GM18511 (cell line): ENCODE measurements around the gene STOX2.

Source experiments
- ATAC-seq: cut with Tn5 transposase; IDR thresholded peaks from one replicate; pipeline ENCODE4 v1.9.1; 2021; ENCODE audit warnings: mild to moderate bottlenecking, moderate library complexity; ENCODE audit not compliant: unreplicated experiment

STOX2 gene

DNA sequence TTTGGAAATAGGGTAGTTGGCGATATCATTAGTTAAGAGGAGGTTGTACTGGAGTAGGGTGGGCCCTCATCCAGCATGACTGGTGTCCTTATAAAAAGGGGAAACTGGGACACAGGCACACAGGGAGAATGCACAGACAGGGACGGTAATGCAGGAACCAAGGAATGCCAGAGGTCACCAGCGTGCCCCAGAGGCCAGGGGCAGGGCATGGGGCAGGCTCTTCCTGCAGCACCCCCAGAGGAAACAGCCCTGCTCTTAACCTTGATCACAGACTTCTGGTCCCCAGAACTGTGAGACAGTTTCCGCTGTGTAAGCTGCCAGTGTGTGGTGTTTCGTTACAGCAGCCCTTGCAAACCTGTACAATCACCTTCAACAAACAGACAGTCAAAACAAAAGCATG lies 15.9 kb upstream of the STOX2 start:
- no peak for ATAC-seq

- ATAC-seq, result no peak
These were observed 7.9 kb upstream of the STOX2 start for GRCh38 chr4:183897193-183897592.

- ATAC-seq, result no peak
These were observed 6.7 kb upstream of the STOX2 start for GRCh38 chr4:183898456-183898855.

DNA sequence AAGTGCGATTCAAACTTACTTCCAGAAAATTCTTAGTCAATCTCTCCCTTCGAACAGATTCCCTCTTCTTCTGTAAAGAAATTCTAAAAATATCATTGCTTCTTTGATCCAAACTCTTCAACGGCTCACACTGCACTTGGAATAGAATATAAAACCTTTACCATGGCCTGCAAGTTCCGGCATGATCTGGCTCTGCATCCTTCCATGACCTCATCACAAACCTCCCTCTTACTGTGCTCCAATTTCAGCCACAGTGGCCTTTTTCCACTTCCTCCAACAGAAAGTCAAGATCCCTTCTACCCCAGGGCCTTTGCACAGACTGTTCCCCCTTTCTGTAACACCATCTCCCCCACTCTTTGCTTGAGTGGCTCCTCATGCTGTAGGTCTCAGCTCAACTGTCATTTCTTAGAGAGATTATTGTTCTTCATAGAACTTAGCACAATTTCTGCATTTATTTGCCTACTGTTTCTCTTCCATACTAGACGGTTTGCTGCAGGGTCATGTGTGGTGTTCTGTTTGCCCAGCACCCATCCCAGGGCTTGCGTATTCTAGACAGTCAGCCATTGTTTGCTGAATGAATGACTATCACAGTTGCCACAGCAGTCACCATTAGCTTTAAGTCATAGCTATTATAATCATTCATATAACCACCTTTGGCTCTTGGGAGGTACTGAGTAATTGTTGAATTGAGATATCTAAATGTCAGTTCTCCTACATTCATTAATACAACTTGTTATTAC lies 1.9 kb upstream of the STOX2 start:
- no peak for ATAC-seq

GRCh38 chr4:183905593-183906488 lies 734 bp downstream of the STOX2 start:
- no peak for ATAC-seq

- no peak for ATAC-seq
These were observed 1.3 kb downstream of the STOX2 start for GRCh38 chr4:183906489-183906738.

DNA sequence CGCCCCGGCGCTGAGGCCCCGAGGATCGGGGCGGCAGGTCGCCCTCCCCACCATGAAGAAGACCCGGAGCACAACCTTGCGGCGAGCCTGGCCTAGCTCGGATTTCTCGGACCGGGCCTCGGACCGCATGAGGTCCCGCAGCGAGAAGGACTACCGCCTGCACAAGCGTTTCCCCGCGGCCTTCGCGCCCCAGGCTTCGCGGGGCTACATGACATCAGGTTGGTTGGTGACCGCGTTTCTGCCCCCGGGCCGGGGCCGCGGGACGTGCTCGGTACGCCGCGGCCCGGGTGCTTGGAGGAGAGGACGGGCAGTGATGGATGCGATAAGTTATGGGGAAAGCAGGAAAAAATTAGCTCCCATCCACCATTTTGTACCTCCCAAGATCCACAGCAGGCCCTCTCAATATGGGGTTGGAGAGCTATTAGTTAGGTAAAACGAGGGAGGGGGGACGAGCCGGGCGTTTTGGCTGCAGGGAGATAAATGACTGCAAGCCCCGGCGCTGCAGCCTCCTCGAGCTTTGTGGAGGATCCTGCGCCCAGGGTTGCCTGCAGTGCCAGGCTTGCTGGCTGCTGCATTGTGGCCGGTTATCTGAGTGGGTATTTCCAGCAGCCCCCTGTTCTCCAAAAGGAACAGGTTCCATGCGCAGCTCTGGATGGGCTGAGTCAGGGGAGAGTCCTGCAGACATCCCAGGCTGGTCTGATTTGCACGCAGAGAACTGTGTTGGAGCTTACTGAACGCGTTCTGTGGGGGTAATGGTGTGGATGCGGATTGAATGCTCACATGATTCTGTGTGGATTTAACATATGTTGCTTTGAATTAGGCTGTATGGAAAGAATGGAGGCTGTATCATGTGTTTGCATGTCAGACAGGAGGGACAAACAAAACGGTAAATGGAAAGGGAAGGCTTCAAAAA lies 1.9 kb downstream of the STOX2 start:
- no peak for ATAC-seq

- no peak for ATAC-seq
These were observed 3.0 kb downstream of the STOX2 start for GRCh38 chr4:183907871-183908683.

GRCh38 chr4:183909187-183909586 lies 4.1 kb downstream of the STOX2 start:
- no peak for ATAC-seq

- no peak for ATAC-seq
These were observed 4.7 kb downstream of the STOX2 start for GRCh38 chr4:183909801-183910200.

GRCh38 chr4:183912585-183912984 lies 7.5 kb downstream of the STOX2 start:
- ATAC-seq, result no peak

GRCh38 chr4:183915976-183916375 lies 10.9 kb downstream of the STOX2 start:
- ATAC-seq, result no peak

- ATAC-seq, result no peak
These were observed 13.6 kb downstream of the STOX2 start for GRCh38 chr4:183918696-183919095.

DNA sequence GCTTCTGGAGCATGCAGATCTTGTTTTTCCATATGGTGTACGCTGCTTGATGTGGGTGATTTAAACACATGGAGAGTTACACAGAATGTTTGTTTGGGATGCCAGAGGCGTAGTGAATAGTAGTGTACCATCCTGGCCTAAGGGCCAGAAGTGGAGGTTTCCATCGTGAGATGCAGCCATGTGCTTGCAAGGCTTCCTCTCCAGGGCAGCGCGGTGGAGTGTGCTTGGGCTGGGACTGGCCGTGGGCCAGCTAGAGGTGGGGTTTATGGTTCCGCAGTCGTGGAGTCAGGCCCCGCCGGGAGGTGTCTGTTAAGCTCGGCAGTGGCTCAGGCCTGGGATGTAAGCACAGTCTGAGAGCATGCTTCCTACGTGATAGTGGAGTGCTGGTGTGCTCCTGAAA lies 14.0 kb downstream of the STOX2 start:
- no peak for ATAC-seq

GRCh38 chr4:183920512-183920911 lies 15.4 kb downstream of the STOX2 start:
- ATAC-seq, result no peak

DNA sequence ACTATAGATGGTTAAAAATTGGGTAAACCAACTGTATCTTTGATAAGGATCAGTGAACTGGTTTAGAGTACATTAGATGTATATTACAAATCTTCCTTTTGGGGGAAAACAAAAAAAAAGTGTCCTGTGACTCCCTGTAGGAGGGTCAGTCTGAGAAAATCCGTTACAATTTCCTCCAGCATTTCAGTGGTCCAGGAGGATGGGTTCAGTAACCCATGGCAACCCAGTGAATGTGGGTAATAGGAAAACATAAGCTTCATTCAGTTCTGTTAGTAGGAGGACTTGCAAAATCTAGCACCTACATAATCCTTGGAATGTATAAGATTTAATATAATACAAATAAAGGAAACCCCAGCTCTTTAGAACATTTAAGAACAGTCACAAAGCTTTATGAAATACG lies 16.2 kb downstream of the STOX2 start:
- no peak for ATAC-seq

DNA sequence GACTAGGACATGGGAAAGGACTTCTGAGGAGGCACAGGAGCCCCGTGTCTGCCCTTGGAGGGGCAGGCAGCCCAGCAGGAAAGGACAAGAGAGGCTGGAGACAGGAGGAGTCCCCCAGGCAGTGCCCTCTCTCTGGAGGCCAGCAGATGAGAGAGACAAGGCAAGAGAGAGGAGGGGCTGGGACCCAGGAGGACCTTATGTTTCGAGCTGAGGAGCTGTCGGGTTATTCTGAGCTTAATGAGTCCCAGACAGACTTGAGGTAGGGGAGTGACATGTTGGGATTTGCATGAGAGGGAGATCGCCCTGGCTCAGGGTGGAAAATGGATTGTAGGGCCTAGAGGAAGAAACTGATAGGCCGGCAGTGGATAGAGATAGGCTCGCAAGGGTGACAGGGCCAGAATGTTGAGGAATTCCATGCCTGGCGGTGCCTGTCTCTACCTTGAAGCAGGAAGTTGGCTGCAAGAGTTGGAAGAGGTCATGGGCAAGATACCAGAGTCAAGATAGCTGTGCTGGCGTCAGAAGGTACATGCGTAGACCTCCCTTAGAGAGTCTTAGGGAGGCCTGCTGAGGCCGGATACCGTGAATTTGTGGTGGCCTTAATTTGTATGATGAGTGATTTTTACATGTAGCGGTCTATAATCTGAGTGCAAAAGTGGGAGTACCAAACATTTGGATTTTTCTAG lies 19.4 kb downstream of the STOX2 start:
- no peak for ATAC-seq

DNA sequence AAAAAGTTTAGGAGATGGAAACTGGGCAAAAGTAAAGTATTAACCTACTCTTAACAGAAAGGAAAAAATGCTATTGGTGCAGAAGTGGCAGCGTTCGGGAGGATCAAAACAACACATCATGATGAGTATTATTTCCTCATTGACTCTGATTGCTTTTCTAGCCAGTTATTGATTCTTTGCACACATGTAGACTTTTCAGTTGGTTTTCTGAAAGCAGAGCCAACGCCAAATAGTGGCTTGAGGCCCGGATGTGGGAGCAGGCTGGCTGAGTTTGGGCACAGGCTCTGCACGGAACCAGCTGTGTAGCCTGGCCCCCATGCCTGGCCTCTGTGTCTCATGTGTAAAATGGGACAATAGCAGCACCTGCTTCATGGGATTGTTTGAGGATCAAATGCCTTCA lies 21.8 kb downstream of the STOX2 start:
- no peak for ATAC-seq

DNA sequence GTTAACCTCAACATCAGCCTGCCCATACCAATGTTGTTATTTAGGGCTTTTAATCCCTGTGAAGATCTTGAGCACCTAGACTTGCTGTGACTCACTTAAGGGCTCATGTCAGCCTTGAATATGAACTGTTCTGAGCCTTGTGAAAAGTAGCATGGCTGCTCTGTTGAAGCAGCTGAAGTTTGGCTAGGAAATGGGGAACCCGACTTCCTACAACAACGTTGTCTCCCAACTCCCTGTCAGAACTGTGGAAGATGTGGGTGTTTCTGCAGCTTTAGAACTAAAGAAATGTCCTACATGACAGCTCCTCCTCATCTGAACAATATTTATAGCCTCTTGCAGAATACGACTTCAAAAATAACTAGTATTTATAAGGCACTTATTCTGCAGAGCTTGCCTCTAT lies 27.5 kb downstream of the STOX2 start:
- ATAC-seq, result no peak

DNA sequence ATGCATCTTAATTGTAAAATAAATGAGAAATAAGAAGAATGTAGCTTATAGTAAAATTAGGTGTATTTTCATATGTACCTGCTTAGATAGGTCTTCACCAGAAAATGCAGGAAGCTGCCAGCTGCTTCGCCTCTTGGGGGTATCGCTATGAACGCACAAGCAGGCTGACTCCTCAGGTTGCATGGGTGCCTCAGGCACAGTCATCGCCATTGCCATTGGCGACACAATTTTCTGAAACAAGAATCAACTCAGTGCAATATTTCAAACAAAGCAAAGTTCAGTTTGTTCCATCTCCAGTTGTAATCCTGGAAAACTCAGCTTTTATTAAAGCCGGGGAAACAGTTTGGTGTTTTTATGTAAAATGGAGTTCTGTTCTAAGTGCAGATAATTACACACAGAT lies 29.7 kb downstream of the STOX2 start:
- ATAC-seq, result no peak
